ENCODE measurements around the gene TBC1D14.

TBC1D14 gene

GRCh38 chr4:7023901-7024300, 114.3 kb downstream of the TBC1D14 start:
- DNase-seq, result no peak

DNA sequence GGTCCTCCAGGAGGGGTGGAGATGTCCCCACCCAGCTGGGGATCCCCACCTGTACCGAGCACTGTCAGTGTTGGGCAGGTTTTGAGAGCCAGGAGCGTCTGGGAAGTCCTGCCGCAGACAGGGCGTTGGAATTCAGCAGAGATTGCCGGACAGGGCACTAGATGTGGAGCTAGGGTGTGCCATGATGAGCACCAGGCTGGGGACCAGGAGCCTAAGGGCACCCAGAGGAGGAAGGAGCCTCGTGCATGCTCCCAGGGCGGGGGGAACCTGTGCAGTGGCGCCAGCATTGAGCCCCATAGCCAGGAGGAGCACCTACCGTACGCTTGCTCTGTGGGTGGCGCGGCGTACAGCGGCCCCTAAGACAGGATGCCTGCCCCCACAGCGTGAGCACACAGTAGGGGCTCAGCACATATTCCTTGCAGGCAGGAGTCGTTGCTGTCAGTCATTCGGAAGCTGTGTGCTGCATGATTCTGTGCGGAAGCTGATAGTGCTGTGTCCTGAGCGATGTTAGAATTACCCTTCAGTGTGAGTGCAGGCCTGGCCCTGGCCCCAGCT, 114.8 kb downstream of the TBC1D14 start:
- no peak for DNase-seq

- no peak for DNase-seq
Observed at GRCh38 chr4:7025040-7025602, 115.5 kb downstream of the TBC1D14 start.

DNA sequence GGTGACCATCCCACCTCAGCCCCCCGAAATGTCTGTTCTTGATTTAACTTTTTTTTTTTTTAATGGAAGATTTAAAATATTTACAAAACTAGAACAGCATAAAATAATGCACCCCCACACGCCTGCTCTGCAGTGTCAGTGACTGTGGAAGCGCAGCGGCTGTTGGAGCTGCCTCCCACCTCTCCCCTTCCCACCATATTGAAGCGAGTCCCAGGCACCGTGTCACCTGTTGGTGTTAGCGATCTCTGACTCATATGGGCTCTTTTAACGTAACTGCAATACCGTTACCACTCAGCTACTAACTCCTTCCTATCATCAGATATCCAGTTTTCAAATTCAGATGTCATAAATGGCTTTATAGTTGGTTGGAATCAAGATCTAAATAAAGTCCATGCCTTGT, 116.5 kb downstream of the TBC1D14 start:
- no peak for DNase-seq

GRCh38 chr4:7027284-7027683, 117.7 kb downstream of the TBC1D14 start:
- no peak for DNase-seq

- no peak for DNase-seq
Observed at GRCh38 chr4:7027913-7028312, 118.3 kb downstream of the TBC1D14 start.

GRCh38 chr4:7029212-7029611, 119.6 kb downstream of the TBC1D14 start:
- no peak for DNase-seq

- DNase-seq, result no peak
Observed at GRCh38 chr4:7029921-7030320, 120.3 kb downstream of the TBC1D14 start.

- no peak for DNase-seq
Observed at GRCh38 chr4:7030856-7031255, 121.2 kb downstream of the TBC1D14 start.

DNA sequence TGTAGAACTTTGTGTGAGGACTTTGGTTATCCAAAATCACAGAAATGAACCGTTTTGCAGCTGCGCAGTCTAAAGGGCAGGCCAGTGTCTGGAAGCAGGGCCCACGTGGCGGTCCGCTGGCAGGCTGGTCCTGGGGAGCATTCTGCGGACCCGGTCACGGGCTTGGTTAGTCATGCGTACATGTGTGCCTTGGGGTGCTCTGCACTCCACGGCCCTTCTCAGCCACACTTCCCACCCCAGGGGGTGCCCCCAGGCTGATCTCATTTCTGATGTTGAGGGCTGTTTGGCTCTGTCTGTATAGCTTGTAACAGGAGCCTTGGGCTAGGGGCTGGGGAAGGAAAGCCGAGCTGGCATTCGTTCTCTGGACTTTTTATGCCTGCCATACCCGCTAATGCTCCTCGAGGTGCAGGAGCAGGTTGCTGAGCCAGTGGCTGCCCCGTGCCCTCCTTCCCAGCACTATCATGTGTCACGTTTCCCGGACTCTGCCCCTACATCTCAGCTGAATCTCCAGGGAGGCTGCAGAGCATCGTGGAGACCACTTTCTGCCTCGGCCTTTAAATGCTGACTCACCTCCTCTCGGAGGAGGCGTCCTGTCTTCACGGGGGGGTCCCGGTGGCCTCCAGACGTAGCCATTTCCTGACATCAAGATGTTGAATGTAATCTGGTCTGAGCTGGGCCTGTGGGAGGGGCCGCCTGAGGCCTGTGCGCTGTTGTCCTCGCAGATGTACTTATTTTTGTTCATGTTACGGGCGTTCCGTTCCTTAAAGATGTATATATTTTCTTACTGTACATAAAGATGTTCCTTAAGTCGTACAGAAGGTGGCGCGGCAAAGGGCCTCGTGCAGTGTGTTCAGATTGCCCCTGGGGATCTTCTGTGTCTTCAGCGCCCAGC, 122.2 kb downstream of the TBC1D14 start:
- no peak for DNase-seq

DNA sequence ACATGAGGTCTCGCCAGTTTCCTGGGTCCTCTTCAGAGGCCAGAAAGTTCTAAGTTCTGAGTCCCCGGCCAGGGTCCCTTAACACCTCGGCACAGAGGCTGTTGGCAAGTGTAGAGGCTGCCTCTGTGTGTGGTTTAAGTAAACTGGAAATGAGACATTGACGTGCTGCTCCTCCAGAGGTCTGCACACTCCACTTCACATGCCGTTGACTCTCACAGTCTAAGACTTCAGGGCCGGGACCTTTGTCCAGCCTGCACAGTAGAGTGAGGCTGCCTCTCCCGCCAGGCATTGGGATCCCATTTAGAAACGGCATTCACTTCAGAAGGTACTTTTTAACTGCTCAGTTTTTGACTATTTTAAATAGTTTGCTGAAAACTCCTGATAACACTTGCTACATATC, 123.0 kb downstream of the TBC1D14 start:
- no peak for DNase-seq

- DNase-seq, result no peak
Observed at GRCh38 chr4:7034262-7035081, 124.8 kb downstream of the TBC1D14 start.

- DNase-seq, result no peak
Observed at GRCh38 chr4:7037425-7037824, 127.8 kb downstream of the TBC1D14 start.

DNA sequence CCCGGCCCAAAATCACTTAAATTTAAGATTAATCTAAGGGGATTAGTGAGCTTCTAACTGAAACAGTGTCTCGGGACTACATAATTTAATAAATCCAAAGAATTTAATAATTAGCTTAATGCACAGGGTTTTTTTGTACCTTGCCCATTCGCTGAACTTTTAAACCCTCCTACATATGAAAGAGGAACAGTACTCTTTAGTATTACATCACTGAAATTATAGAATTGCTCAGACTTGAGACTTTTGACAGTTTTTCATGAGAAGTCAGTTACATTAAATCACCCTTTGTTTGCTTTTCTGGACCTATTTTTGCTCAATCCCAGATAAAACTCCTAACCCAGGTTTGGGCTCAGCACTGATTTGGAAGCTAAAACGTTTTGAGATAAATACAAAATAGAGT, 131.1 kb downstream of the TBC1D14 start:
- peak in 2 of 4 experiments; percentile 59 to 64 for DNase-seq

GRCh38 chr4:7041246-7041645, 131.6 kb downstream of the TBC1D14 start:
- DNase-seq, result no peak

GRCh38 chr4:7041801-7042502, 132.3 kb downstream of the TBC1D14 start:
- peak in 3 of 4 experiments; percentile 34 to 58 (median 41) for DNase-seq

- DNase-seq, result peak; percentile 99 to 100 (median 99)
Observed at GRCh38 chr4:7042503-7043283, 133.1 kb downstream of the TBC1D14 start.

GRCh38 chr4:7043284-7044136, 133.9 kb downstream of the TBC1D14 start, which contains the start of gene TADA2B:
TADA2B (plus strand) TSS chr4:7043372; CDS start chr4:7043580, 208 bp downstream.
- DNase-seq, result peak in 2 of 4 experiments; percentile 28 to 61

DNA sequence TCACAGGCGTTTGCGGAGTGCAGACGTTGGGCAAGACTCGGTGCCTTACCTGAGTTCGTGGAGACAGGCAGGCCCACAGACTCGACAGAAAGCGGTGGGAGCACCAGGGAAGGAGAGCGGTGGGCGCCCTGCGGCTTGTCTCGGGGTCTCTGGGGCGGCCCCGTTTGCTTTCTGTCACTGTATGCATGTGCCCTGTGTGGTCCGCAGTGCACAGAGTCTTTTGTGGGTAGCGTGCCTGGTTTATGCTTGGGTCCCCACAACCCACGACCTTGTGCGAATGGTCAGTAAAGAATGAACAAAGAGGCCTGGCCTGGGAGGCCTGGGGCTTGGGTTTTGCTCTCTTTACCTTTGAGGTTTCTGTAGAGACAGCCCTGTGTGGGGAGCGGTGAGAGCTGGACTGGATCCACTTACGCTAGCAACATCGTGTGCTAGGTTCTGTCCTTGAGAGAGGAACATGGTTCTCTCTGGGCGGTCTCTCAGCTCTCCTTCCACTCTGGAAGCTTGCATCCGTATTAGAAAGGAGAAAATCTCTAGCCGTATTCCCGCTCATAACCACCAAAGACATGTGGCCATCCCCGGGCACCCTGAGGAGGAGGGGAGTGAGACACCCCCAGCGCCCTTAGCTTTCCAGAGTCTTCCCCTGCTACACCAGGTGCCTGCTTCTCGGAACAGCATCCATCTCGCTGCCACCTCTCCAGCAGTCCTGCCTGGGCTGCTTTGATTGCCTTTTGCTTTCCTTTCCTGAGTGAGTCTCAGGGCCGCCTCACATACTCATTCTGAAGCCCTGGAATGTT, 134.7 kb downstream of the TBC1D14 start:
- no peak for DNase-seq

Measured in suppressor macrophage (primary cell).